GM12878 (cell line): ENCODE data around the gene DMXL1. TPM values are rescaled to one million over a fixed set of nuclear protein-coding genes. Genes with fewer than 3 reads are reported as not detected.

Source experiments
- ATAC-seq: fragments of 200-7000 bp; cut with Tn5 transposase; 3 replicates; pipeline ENCODE4 v1.9.1; 2020; ENCODE audit warnings: mild to moderate bottlenecking, moderate library complexity
- BruUV-seq: library from RNA; stranded (reverse); fragments of 400-500 nt; replicated peaks from 2 replicates; lab custom pipeline; 2021; lab: Mats Ljungman, UMichigan
- CTCF ChIA-PET: fragments of 300-600 bp; sonication (Branson Sonifier 250); formaldehyde crosslinking; extraction: SDS; loops from one replicate; lab custom pipeline; 2021; ENCODE audit warnings: inconsistent platforms; lab: Yijun Ruan, JAX
- POLR2A ChIA-PET: fragments of 350-600 bp; formaldehyde crosslinking; extraction: SDS; loops from one replicate; lab custom pipeline; 2021; ENCODE audit warnings: inconsistent platforms; lab: Charles Lee
- RAD21 ChIA-PET: fragments of 300-600 bp; sonication (Branson Sonifier 250); formaldehyde crosslinking; loops from one replicate; lab custom pipeline; 2023; ENCODE audit warnings: antibody characterized with exemption; ENCODE audit not compliant: unreplicated experiment; lab: Charles Lee
- SMC1A ChIA-PET: fragments of 300-600 bp; sonication (Branson Sonifier 250); formaldehyde crosslinking; loops from one replicate; lab custom pipeline; 2023; ENCODE audit not compliant: unreplicated experiment, uncharacterized antibody; lab: Charles Lee
- DNase-seq: peaks from one replicate; pipeline ENCODE4 v3.0.0-alpha.2; 2011; ENCODE audit warnings: low read depth, low spot score
- FAIRE-seq: peaks from 3 replicates; lab custom pipeline; 2011; peaks lifted over from hg19 to GRCh38; lab: Jason Lieb, UNC
- H2AFZ ChIP-seq: 2 replicates; pipeline ENCODE4 v1.6.0; 2011; ENCODE audit warnings: low read depth, low read length, control low read depth; ENCODE audit not compliant: control insufficient read depth
- H3K27ac ChIP-seq: 2 replicates; pipeline ENCODE4 v1.5.1; 2011; ENCODE audit warnings: control low read depth; ENCODE audit not compliant: control insufficient read depth, insufficient read depth
- H3K27me3 ChIP-seq, 2 experiments: replicated peaks in 1 of 2; 2 replicates each; pipeline versions ENCODE4 v1.6.0 to v1.6.1; 2011; ENCODE audit warnings: low read length in 1 of 2; ENCODE audit not compliant: control insufficient read depth in 2 of 2, insufficient read depth in 2 of 2
- H3K36me3 ChIP-seq, 2 experiments: 2 replicates each; pipeline ENCODE4 v1.5.1; 2011; ENCODE audit warnings: low read length in 1 of 2; ENCODE audit not compliant: control insufficient read depth in 2 of 2, insufficient read depth in 2 of 2
- H3K4me1 ChIP-seq: 2 replicates; pipeline ENCODE4 v1.6.1; 2011; ENCODE audit warnings: mild to moderate bottlenecking, low read length, moderate library complexity, mixed read lengths; ENCODE audit not compliant: control insufficient read depth, insufficient read depth
- H3K4me2 ChIP-seq: 2 replicates; pipeline ENCODE4 v1.6.0; 2011; ENCODE audit warnings: control low read depth; ENCODE audit not compliant: control insufficient read depth, insufficient read depth
- H3K4me3 ChIP-seq: fragments of 200-600 bp; sonication (generic); 2 replicates; pipeline ENCODE4 v1.5.1; 2016
- H3K79me2 ChIP-seq: 2 replicates; pipeline ENCODE4 v1.6.0; 2011; ENCODE audit warnings: low read length; ENCODE audit not compliant: control insufficient read depth, insufficient read depth
- H3K9ac ChIP-seq: 2 replicates; pipeline ENCODE4 v1.8.0; 2011; ENCODE audit warnings: low read length, control low read depth, mixed read lengths; ENCODE audit not compliant: control insufficient read depth, insufficient read depth
- H3K9me3 ChIP-seq: replicated peaks from 3 replicates; pipeline ENCODE4 v1.5.1; 2011; ENCODE audit warnings: mild to moderate bottlenecking, low read length; ENCODE audit not compliant: control insufficient read depth, insufficient read depth
- H4K20me1 ChIP-seq: 2 replicates; pipeline ENCODE4 v1.6.0; 2011; ENCODE audit not compliant: control insufficient read depth, insufficient read depth
- CBX5 ChIP-seq: sonication (generic); IDR thresholded peaks from 2 replicates; pipeline ENCODE4 v1.6.1; 2016; ENCODE audit warnings: low read depth, moderate library complexity, mild to moderate bottlenecking, inconsistent platforms
- HDAC6 ChIP-seq: fragments of 200-600 bp; sonication (generic); IDR thresholded peaks from one replicate; pipeline ENCODE4 v1.8.0; 2017; ENCODE audit warnings: antibody characterized with exemption; ENCODE audit not compliant: unreplicated experiment
- NFYB ChIP-seq: IDR thresholded peaks from 2 replicates; pipeline ENCODE4 v1.6.1; 2011; ENCODE audit warnings: low read depth, mild to moderate bottlenecking, low read length, improper control_type of control experiment, moderate library complexity; ENCODE audit not compliant: insufficient read depth
- POLR2AphosphoS2 ChIP-seq: IDR thresholded peaks from 2 replicates; pipeline ENCODE4 v1.6.1; 2011; ENCODE audit warnings: low read depth, mild to moderate bottlenecking, low read length, improper control_type of control experiment, moderate library complexity
- RAD21 ChIP-seq: IDR thresholded peaks from 2 replicates; pipeline ENCODE4 v1.6.1; 2011; ENCODE audit warnings: mild to moderate bottlenecking, low read depth, low read length, moderate library complexity; ENCODE audit not compliant: insufficient read depth
- SMC3 ChIP-seq: IDR thresholded peaks from 2 replicates; pipeline ENCODE4 v1.6.1; 2011; ENCODE audit warnings: low read length, improper control_type of control experiment, borderline replicate concordance
- SRF ChIP-seq, 2 experiments: IDR thresholded peaks; 2 replicates each; pipeline ENCODE4 v1.6.1; 2011; ENCODE audit warnings: low read depth in 2 of 2, low read length in 2 of 2, mild to moderate bottlenecking in 1 of 2, moderate library complexity in 1 of 2
- ZNF384 ChIP-seq: IDR thresholded peaks from 2 replicates; pipeline ENCODE4 v1.6.1; 2012; ENCODE audit warnings: low read depth, mild to moderate bottlenecking, low read length, improper control_type of control experiment, borderline replicate concordance
- WGBS: methylation state at CpG from one replicate; pipeline ENCODE4 v1.1.6; 2016; ENCODE audit warnings: low lambda C conversion rate; ENCODE audit not compliant: insufficient replicate concordance, insufficient coverage; ENCODE audit errors: missing lambda C conversion rate; 5-methylcytosine and 5-hydroxymethylcytosine counted together
- in situ Hi-C: fragments of 300-500 bp; cut with MboI; formaldehyde crosslinking; loops from 9 replicates; pipeline ENCODE4 v1.14.3; 2018; ENCODE audit warnings: mixed read lengths
- intact Hi-C: fragments of 100-400 bp; cut with micrococcal nuclease; formaldehyde crosslinking; loops from one replicate; pipeline ENCODE4 v1.14.2; 2022; ENCODE audit not compliant: unreplicated experiment
- polyA plus RNA-seq, 11 experiments: library from polyadenylated mRNA; depleted of rRNA in 4 of 11; unstranded in 6 of 11; stranded (reverse) in 5 of 11; fragments of >200 nt; fragmentation: Nextera tagmentation in 4 of 11; fragmentation: Illumina TruSeq in 1 of 11; extraction: Ambion mirVana in 4 of 11; extraction: Trizol in 1 of 11; gene quantifications; 1 replicate in 1 of 11; 2 replicates in 10 of 11; pipeline versions ENCODE4 v1.2.1 to v1.2.3, GENCODE V29; 2011 to 2016; ENCODE audit warnings: inconsistent platforms in 2 of 11, missing spikeins in 2 of 11, low read depth in 1 of 11
- total RNA-seq, 4 experiments: library from RNA; depleted of rRNA in 3 of 4; stranded (reverse); fragments of >200 nt in 3 of 4; fragmentation: Illumina TruSeq in 1 of 4; extraction: Trizol in 1 of 4; gene quantifications; 2 replicates each; pipeline versions ENCODE4 v1.2.1 to v1.2.3, GENCODE V29; 2013 to 2021
- TF ChIP-seq, protein P1 (sequence below): IDR thresholded peaks from 2 replicates; pipeline ENCODE4 v1.6.1; 2012; ENCODE audit warnings: low read length, inconsistent platforms
- TF ChIP-seq, protein P2 (sequence below): fragments of 150-350 bp; IDR thresholded peaks from 2 replicates; pipeline ENCODE4 v1.6.1; 2014; ENCODE audit warnings: mild to moderate bottlenecking, low read depth, low read length
- TF ChIP-seq, protein P3 (sequence below): fragments of 450-650 bp; IDR thresholded peaks from 2 replicates; pipeline ENCODE4 v1.6.1; 2016; ENCODE audit warnings: mild to moderate bottlenecking
- TF ChIP-seq, protein P4 (sequence below), 3 experiments: IDR thresholded peaks in 2 of 3; conservative IDR thresholded peaks in 1 of 3; 2 replicates each; pipeline ENCODE4 v1.5.1; 2011; ENCODE audit warnings: low read depth in 3 of 3, low read length in 3 of 3, mild to moderate bottlenecking in 3 of 3, control low read depth in 2 of 3, moderate library complexity in 2 of 3, inconsistent platforms in 1 of 3, mixed read lengths in 1 of 3; ENCODE audit not compliant: control insufficient read depth in 2 of 3, insufficient read depth in 1 of 3; ENCODE audit errors: extremely low read depth in 1 of 3
- TF ChIP-seq, protein P5 (sequence below): IDR thresholded peaks from 2 replicates; pipeline ENCODE4 v1.6.1; 2011; ENCODE audit warnings: low read depth, low read length, improper control_type of control experiment, borderline replicate concordance

The DMXL1 gene
- total and polyA plus RNA-seq, 10 of the 15 experiments (the other 5 are each of a cell fraction or from before 2014, with no cell fraction given): 9.1 to 67.7 (median 34.1) TPM

DNA sequence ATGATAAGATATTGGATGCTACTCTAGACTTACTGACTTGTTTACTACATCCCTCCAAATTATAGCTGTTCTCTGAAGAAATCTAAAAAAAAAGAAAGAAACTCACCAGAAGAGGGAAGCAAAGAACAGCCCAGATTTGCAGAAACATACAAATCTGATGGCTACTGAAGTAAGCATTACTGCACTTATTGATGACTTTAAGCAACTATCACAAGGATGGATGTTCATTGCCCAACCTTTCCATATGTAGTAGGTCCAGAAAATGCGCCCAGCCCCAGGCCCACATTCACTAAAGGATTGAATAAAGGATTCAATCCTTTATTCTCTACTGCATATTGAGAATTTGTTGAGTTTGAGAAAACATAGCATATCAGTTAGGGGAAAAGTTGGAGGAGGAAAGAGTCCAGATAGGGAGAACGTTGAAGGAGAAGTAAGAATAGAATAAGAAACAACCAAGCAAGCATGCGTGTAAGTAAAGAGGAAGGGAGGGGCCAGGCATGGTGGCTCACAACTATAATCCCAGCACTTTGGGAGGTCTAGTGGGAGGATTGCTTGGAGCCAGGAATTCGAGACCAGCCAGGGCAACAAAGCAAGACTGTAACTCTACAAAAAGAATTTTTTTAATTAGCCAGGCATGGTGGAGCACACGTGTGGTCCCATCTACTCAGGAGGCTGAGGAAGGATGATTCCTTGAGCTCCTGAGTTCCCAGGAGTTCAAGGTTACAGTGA is 48.7 kb upstream of the DMXL1 start:
- intact Hi-C loops (loop anchor here (1.0 to 10.0 kb wide), 5 partner anchors 51 to 390 kb away; no protein-coding TSS in a partner anchor), in situ Hi-C loops (loop anchor here (5.0 kb wide), 1 partner anchor 385 kb away; no protein-coding TSS in a partner anchor)
- Histone ChIP-seq H3K36me3 (no peaks in the 10 kb centered on the region), H3K79me2 (no peaks in the 10 kb centered on the region), H2AFZ (peak overlapping the region; percentile 45), H3K4me3 (no peak overlapping the region), H3K27me3 (no peaks in the 10 kb centered on the region), H3K27ac (no peak overlapping the region), H3K4me1 (peaks cover 12% of the 10 kb centered on the region; the same call in 1 of the 2 replicates), H4K20me1 (no peaks in the 10 kb centered on the region), H3K9ac (no peak overlapping the region), H3K9me3 (no peaks in the 10 kb centered on the region), H3K4me2 (0 out of 2 replicates have a peak overlapping the region, but pooled peaks have one; percentile 7)
- FAIRE-seq (peak; percentile 18), DNase-seq (no peak), ATAC-seq (peak; percentile 87)
- BruUV-seq: no TSS peak
- CTCF ChIA-PET: interaction anchor here (0.6 to 12.5 kb wide), 44 partner anchors 8 to 900 kb away, joined by 3 to 143 read pairs (median 4); partner anchors contain the start of genes DMXL1, DTWD2 and TNFAIP8
- RAD21 ChIA-PET: interaction anchor here (0.6 to 6.2 kb wide), 43 partner anchors 10 to 417 kb away, joined by 3 to 84 read pairs (median 4); partner anchors contain the start of genes DMXL1 and DTWD2
- POLR2A ChIA-PET: interaction anchor here (0.6 to 1.2 kb wide), 6 partner anchors 34 to 390 kb away, joined by 3 to 4 read pairs (median 3); partner anchors contain the start of gene DTWD2
- SMC1A ChIA-PET: interaction anchor here (0.6 to 7.1 kb wide), 37 partner anchors 8 to 525 kb away, joined by 3 to 91 read pairs (median 4); partner anchors contain the start of genes DMXL1 and DTWD2
- WGBS: 19% methylated on average over 5 of the region's 5 CpGs
- TF ChIP-seq, protein P1, sequence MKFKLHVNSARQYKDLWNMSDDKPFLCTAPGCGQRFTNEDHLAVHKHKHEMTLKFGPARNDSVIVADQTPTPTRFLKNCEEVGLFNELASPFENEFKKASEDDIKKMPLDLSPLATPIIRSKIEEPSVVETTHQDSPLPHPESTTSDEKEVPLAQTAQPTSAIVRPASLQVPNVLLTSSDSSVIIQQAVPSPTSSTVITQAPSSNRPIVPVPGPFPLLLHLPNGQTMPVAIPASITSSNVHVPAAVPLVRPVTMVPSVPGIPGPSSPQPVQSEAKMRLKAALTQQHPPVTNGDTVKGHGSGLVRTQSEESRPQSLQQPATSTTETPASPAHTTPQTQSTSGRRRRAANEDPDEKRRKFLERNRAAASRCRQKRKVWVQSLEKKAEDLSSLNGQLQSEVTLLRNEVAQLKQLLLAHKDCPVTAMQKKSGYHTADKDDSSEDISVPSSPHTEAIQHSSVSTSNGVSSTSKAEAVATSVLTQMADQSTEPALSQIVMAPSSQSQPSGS: no peak
- TF ChIP-seq SRF (IDR thresholded peaks at IDR 0.05; ENCODE audit: low read depth in 2 of 2, low read length in 2 of 2) (no peak), HDAC6 (no peak), ZNF384 (0 out of 2 replicates have a peak, but pooled peaks have one; percentile 25), RAD21 (peak; percentile 92), SMC3 (peak; percentile 75; the same call in 1 of the 2 replicates), POLR2AphosphoS2 (no peak), NFYB (no peak), CBX5 (0 out of 2 replicates have a peak, but pooled peaks have one; percentile 23)
- TF ChIP-seq, protein P2, sequence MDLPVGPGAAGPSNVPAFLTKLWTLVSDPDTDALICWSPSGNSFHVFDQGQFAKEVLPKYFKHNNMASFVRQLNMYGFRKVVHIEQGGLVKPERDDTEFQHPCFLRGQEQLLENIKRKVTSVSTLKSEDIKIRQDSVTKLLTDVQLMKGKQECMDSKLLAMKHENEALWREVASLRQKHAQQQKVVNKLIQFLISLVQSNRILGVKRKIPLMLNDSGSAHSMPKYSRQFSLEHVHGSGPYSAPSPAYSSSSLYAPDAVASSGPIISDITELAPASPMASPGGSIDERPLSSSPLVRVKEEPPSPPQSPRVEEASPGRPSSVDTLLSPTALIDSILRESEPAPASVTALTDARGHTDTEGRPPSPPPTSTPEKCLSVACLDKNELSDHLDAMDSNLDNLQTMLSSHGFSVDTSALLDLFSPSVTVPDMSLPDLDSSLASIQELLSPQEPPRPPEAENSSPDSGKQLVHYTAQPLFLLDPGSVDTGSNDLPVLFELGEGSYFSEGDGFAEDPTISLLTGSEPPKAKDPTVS: no peak
- TF ChIP-seq, protein P3, sequence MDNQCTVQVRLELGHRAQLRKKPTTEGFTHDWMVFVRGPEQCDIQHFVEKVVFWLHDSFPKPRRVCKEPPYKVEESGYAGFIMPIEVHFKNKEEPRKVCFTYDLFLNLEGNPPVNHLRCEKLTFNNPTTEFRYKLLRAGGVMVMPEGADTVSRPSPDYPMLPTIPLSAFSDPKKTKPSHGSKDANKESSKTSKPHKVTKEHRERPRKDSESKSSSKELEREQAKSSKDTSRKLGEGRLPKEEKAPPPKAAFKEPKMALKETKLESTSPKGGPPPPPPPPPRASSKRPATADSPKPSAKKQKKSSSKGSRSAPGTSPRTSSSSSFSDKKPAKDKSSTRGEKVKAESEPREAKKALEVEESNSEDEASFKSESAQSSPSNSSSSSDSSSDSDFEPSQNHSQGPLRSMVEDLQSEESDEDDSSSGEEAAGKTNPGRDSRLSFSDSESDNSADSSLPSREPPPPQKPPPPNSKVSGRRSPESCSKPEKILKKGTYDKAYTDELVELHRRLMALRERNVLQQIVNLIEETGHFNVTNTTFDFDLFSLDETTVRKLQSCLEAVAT: no peak
- TF ChIP-seq, protein P4, sequence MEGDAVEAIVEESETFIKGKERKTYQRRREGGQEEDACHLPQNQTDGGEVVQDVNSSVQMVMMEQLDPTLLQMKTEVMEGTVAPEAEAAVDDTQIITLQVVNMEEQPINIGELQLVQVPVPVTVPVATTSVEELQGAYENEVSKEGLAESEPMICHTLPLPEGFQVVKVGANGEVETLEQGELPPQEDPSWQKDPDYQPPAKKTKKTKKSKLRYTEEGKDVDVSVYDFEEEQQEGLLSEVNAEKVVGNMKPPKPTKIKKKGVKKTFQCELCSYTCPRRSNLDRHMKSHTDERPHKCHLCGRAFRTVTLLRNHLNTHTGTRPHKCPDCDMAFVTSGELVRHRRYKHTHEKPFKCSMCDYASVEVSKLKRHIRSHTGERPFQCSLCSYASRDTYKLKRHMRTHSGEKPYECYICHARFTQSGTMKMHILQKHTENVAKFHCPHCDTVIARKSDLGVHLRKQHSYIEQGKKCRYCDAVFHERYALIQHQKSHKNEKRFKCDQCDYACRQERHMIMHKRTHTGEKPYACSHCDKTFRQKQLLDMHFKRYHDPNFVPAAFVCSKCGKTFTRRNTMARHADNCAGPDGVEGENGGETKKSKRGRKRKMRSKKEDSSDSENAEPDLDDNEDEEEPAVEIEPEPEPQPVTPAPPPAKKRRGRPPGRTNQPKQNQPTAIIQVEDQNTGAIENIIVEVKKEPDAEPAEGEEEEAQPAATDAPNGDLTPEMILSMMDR (IDR thresholded peaks at IDR 0.05 in 2 of 3, conservative IDR thresholded peaks at IDR 0.05 in 1 of 3; ENCODE audit: control insufficient read depth in 2 of 3, extremely low read depth in 1 of 3, insufficient read depth in 1 of 3, low read depth in 3 of 3, low read length in 3 of 3): peak; percentile 49 to 69 (median 54); a peak in 5 of 6 replicates
- TF ChIP-seq, protein P5, sequence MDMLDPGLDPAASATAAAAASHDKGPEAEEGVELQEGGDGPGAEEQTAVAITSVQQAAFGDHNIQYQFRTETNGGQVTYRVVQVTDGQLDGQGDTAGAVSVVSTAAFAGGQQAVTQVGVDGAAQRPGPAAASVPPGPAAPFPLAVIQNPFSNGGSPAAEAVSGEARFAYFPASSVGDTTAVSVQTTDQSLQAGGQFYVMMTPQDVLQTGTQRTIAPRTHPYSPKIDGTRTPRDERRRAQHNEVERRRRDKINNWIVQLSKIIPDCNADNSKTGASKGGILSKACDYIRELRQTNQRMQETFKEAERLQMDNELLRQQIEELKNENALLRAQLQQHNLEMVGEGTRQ: no peak
